Dermis blood vessel endothelial cell (primary cell): ENCODE measurements around the gene RTEL1. TPM values are rescaled to one million over a fixed set of nuclear protein-coding genes. Genes with fewer than 3 reads are reported as not detected.
"Not testable (repeated sequence)": the region's sequence is repeated elsewhere in the genome, so short reads cannot be mapped to it uniquely, and the experiment has no call there.

Experiments used
- DNase-seq: peaks from one replicate; pipeline ENCODE4 v3.0.0; 2010
- total RNA-seq: library from RNA; depleted of rRNA; stranded (reverse); fragments of >200 nt; gene quantifications from 2 replicates; pipeline ENCODE4 v1.2.3, GENCODE V29; 2014

RTEL1 gene
- total RNA-seq, 1 donor from 2014 or later: 13.4 TPM

DNA sequence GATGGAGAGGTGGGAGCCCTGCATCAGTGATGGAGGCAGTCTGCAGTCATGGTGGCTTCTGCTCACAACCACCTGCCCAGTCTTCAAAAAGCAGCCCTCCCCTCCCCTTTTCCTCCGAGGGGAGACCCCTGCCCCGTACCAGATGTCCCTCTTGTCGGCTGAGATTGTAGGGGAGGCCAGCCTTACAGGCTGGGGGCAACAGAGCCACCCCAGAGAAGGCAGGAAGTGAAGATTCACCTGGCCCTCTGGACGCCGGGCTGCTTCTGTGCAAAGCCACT, 42.9 kb downstream of the RTEL1 start:
- DNase-seq: no peak

DNA sequence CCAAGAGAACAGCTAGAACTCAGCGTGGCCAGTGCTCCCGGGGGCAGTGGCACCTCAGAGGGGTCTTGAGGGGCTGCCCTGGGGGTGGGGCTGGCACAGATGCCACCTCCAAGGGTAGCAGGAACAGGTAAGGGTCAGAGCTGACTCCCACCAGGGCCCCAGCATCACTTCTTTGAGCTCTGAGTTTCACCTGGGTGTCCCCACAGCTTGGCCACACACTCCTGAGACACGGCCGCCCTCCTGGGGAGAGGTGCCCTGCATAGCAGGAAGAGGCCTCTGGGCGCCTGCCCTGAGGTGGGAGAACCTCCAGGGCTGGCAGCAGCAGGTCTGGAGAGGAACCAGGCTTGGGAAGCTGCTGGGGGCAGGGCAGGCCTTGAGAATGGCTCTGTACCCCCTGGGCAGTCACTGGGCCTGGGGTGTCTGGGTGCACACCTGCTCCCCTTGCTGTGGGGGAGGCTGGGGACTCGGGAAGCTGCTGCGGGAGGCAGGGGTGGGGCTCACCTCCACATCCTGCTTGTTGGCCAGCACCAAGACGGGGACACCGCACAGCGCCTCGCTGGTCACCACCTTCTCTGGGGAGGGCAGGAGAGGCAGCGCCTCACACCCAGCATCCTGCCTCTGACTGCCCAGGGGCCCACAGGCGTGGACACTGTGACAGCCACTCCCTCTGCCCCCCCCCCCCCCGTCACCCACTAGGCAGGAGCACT, 43.4 kb downstream of the RTEL1 start:
- DNase-seq: no peak

DNA sequence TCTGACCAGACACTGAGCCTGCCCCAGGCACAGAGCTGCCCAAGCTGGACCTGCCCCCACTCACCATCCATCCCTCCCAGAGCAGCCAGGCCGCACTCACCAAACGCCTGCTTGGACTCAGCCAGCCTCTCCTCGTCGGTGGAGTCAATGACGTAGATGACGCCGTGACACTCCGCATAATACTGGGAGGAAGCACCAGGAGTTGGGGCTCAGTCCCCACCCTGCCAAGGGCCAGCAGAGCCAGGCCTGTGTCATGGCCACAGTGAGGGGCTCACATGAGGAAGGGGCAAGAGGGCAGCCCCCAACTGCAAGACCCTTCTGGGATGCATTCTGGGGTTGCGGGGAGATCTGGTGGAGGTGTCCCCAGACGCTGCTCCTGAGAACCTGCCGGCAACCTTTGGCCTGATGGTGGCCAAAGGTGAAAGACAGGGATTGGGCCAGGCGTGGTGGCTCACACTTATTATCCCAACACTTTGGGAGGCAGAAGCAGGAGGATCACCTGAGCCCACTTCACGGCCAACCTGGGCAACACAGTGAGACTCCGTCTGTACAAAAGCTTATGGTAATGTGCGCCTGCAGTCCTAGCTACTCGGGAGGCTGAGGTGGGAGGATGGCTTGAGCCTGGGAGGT, 44.0 kb downstream of the RTEL1 start:
- no peak for DNase-seq

DNA sequence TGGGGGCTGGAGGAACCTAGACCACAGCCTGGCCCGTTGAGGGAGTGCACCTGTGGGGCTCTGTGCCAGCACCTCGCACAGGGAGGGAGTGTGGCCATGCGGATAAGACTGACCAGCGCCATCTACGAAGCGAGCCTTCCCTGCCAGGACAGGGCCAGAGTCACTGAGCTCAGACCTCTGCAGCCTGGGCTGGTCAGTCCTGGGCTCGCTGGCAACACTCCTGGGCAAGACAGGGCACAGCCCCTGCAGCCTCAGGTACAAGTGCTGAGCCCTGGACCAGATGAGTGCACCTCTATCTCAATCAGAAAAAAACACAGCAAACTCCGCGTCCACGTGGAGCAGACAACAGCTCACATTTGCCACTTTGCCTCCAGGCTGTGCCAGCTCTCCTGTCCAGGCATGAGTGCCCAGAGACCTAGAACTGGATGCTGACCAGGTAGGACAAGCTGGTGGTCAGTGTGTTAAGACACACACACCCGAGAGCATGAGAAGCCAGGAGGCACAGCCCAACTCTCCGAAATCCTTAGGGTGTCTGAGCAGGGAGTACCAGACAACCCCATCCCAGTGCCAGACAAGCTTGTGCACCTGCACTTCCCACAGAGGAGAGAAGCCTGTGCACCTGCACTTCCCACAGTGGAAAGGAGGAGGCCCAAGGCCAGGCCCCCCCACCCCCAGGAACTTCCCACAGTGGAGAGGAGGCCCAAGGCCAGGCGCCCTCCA, 44.8 kb downstream of the RTEL1 start:
- DNase-seq: no peak

DNA sequence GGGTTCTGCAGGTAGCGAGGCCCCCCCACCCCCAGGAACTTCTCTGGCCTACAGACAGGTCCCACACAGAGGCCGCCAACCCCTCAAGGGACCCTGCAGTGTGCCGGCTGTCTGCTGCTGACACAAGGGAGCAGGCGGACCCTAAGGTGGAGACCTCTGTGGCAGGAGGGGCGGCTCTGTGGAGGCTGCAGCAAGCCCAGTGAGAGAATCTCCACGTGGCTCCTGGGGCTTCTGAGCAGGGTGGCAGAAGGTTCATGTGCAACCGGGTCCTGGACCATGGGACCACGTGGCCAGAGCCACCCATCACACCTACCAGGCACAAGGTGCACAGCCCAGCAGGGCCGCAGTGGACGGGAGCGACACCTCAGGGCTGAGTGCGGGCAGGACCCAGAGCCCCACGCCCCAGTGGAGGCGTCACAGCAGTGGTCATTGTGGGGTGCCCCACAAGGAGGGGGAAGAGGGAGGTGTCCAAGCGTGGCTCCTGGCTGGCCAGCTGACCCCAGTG, 45.4 kb downstream of the RTEL1 start:
- no peak for DNase-seq

- DNase-seq: no peak
Measured at GRCh38 chr20:63703976-63704748, 46.0 kb downstream of the RTEL1 start.

- no peak for DNase-seq
Measured at GRCh38 chr20:63704749-63705117, 46.6 kb downstream of the RTEL1 start.

- no peak for DNase-seq
Measured at GRCh38 chr20:63705232-63706026, 47.3 kb downstream of the RTEL1 start.

DNA sequence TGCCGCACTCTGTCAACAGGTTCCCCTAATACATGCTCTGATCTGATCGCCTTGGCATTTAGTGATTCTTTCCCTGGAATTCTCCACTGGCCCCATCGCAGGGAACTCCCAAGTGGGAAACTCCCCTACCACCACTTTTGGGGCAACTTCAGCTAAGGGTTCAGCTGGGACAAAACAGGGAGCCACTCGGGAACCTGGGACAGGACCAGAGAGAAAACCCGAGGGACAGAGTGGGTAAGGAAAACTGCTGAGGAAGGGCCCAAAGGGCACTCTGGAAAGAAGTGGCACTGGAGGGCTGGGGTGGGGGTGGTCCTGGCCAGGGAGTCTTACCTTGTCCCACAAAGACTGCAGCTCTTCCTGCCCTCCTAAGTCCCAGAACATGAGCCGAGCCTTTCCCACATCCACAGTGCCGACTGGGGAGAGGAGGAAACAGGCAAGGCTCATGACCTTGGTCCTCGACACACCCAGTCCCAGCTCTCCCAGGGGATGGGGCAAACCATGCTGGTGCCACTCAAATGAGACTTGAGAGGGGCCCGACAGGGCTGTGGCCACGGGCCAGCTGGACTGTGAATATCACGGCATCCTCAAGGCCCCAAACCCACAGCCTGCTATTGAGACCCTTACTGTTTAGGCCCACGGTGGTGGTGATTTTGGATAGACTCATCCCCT, 48.0 kb downstream of the RTEL1 start:
- DNase-seq: no peak

DNA sequence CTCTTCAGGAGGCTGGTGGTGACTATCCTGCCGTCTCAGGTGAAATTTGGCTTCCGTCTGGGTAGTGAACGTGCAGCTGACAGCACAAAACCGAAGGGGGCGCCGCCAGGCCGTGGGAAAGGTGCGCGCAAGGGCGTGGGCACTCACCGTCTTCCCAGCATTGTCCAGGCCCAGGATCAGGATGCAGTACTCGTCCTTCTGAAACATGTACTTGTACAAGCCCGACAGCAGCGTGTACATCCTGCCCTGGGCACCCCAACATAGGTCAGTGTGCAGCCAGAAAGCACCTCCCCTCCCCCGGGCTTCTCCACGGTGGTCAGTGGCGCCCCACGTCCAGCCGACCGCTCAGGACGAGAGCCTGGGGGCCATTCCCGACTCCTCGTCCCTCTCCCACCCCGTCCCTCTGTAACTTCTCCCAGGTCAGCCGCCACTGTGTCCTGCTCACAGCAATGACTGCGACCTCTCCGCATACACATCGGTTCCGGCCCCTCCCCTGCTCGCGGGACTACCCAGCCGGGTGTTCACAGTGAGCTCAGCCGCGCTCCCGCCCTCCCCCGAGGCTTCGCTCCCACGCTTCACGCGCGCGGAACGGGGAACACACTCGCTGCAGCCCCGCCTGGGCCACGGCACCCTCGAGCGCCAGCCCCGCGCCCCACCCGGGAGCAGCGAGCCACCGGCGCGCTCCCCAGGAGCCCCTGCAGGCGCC, 48.9 kb downstream of the RTEL1 start:
- peak; percentile 66 for DNase-seq

DNA sequence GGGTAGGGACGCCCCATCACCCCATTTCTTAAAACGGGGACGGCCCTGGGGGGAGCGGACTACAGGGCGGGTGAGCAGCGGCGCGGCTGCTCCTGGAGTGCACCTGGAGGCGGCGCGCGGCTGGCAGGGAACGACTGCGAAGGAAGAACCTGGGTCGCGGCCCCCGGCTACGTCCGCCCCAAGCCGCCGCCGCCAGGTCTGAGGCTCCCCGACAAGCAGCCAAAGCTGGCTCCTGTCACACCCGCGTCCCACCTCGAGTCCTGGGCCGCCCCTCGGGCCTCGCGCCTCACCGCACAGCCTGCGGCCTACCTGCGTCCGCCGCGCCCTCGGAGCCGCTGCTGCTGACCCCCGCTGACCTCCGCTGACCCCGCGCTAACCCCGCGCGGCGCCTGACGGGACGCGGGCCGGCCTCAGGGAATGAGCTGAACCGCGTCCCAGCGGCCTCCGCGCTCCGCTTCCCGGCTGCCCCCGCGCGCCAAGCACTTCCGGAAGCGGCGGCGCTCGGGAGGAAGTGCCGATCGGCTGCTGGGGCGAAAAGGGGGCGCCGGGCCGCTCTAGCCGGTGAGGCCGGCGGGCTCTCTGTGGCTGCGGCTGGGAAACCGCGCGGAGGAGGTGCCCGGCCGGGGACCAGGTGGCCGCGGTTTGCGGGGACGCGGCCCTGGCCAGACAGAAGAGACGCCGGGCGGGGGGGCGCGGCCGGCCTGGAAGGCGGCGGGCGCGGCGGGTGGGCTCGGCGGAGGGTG, 49.6 kb downstream of the RTEL1 start, which contains the start of the genes ARFRP1 and ZGPAT:
Gene ARFRP1 (minus strand): TSS at position 419 of the 743 bp plus-strand sequence. CDS start 885 bp downstream, outside the sequence.
Gene ZGPAT (plus strand): TSS at position 482 of the 743 bp plus-strand sequence. CDS start 542 bp downstream, outside the sequence.
- peak; percentile 86 for DNase-seq

DNA sequence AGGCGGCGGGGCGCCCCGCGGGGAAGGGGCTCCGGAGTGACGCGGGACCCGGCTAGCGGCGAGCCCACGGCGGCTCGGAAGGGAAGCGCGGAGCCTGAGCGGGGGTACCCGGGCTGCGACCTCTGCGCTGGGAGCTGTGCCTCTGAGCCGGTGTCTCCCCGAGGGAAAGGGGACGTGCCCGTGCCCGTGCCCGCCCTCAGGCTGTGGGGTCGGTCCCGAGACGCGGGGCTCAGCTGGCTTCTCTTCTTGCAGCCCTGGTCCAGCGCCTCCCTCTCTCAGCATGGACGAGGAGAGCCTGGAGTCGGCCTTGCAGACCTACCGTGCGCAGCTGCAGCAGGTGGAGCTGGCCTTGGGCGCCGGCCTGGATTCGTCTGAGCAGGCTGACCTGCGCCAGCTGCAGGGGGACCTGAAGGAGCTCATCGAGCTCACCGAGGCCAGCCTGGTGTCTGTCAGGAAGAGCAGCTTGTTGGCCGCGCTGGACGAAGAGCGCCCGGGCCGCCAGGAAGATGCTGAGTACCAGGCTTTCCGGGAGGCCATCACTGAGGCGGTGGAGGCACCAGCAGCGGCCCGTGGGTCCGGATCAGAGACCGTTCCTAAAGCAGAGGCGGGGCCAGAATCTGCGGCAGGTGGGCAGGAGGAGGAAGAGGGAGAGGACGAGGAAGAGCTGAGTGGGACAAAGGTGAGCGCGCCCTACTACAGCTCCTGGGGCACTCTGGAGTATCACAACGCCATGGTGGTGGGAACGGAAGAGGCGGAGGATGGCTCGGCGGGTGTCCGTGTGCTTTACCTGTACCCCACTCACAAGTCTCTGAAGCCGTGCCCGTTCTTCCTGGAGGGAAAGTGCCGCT, 50.4 kb downstream of the RTEL1 start:
- peak; percentile 48 for DNase-seq

GRCh38 chr20:63709149-63709527, 51.0 kb downstream of the RTEL1 start:
- DNase-seq: no peak

- DNase-seq: no peak
Measured at GRCh38 chr20:63711085-63711645, 53.1 kb downstream of the RTEL1 start.

GRCh38 chr20:63712191-63712590, 54.1 kb downstream of the RTEL1 start:
- no peak for DNase-seq

DNA sequence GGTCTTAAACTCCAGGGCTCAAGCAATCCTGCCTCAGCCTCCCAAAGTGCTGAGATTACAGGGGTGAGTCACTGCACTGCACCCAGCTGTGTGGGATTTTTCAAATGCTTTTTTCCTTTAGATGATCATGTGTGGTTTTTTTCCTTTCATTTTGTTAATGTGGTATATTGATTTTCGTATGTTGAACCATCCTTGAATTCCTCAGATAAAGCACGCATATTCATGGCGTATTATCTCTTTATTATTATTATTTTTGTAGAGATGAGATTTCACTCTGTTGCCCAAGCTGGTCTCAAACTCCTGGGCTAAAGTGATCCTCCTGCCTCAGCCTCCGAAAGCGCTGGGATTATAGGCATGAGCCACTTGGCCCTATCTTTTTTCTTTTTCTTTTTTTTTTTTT, 56.7 kb downstream of the RTEL1 start:
- no peak for DNase-seq

DNA sequence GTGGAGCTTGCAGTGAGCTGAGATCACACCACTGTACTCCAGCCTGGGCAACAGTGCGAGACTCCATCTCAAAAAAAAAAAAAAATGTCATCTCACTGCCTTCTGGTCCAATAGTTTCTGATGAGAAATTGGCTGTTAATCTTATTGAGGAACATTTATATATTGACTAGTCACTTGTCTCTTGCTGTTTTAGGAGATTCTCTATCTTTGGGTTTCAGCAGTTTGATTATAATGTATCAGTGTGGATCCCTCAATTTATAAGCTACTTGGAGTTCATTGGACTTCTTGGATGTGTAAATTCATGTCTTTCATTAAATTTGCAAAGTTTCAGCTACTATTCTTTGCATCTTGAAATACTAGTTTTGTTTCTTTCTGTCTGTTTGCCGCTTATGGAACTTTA, 60.9 kb downstream of the RTEL1 start:
- no peak for DNase-seq

DNA sequence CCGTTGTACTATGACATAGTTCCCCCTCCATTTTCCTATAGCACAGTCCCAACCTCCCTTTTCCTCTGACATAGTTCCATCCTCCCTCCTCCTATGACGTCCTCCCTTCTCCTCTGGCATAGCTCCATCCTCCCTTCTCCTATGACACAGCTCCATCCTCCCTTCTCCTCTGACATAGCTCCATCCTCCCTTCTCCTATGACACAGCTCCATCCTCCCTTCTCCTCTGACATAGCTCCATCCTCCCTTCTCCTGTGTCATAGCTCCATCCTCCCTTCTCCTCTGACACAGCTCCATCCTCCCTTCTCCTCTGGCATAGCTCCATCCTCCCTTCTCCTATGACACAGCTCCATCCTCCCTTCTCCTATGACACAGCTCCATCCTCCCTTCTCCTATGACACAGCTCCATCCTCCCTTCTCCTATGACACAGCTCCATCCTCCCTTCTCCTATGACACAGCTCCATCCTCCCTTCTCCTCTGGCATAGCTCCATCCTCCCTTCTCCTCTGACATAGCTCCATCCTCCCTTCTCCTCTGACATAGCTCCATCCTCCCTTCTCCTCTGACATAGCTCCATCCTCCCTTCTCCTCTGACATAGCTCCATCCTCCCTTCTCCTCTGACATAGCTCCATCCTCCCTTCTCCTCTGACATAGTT, 65.0 kb downstream of the RTEL1 start:
- not testable (repeated sequence) for DNase-seq
